ENCODE data around the gene GADD45G. TPM values are rescaled to one million over a fixed set of nuclear protein-coding genes. Genes with fewer than 3 reads are reported as not detected.

GADD45G gene
- total RNA-seq, 2 experiments from 2014 or later: 5.2 to 6.2 TPM

- peaks cover 11% of the 10 kb centered on the region for H3K27me3 Mint-ChIP-seq
- H3K4me3 Mint-ChIP-seq: no peak overlapping the region
- H3K36me3 Mint-ChIP-seq (ENCODE audit: low read depth): no peaks in the 10 kb centered on the region
- ChIA-PET POLR2A (no interaction called here), CTCF (interaction anchor here (1.3 to 1.4 kb wide), 2 partner anchors 38 to 70 kb away, joined by 3 read pairs; no protein-coding TSS in a partner anchor)
- DNase-seq: no peak
- no peaks in the 10 kb centered on the region for H3K4me1 Mint-ChIP-seq
- H3K27ac Mint-ChIP-seq: no peak overlapping the region
- no peaks in the 10 kb centered on the region for H3K9me3 Mint-ChIP-seq
Measured at GRCh38 chr9:89640801-89641200, 36.0 kb downstream of the GADD45G start.

DNA sequence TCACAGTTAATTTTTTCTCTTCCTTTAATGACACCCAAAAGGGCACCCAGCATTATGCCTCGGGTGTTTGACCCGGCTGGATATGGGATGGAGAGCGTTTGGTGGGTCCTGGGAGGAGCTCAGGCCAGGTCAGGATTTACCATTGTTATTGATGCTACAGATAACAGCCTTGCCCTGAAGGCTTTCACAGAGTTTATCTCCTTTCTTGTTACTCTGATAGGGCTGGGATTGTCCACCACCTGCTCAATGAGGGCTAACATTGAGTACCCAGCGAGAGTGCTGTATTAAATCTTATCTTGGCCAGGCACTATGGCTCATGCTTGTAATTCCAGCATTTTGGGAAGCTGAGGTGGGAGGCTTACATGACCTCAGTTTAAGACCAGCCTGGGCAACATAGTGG lies 37.2 kb downstream of the GADD45G start:
- no peaks in the 10 kb centered on the region for H3K36me3 Mint-ChIP-seq (ENCODE audit: low read depth)
- ChIA-PET CTCF (interaction anchor here (1.3 to 1.4 kb wide), 2 partner anchors 39 to 69 kb away, joined by 3 read pairs; no protein-coding TSS in a partner anchor), POLR2A (no interaction called here)
- DNase-seq: no peak
- H3K4me1 Mint-ChIP-seq: no peaks in the 10 kb centered on the region
- no peak overlapping the region for H3K4me3 Mint-ChIP-seq
- H3K9me3 Mint-ChIP-seq: no peaks in the 10 kb centered on the region
- H3K27ac Mint-ChIP-seq: no peak overlapping the region
- peaks cover 10% of the 10 kb centered on the region for H3K27me3 Mint-ChIP-seq

DNA sequence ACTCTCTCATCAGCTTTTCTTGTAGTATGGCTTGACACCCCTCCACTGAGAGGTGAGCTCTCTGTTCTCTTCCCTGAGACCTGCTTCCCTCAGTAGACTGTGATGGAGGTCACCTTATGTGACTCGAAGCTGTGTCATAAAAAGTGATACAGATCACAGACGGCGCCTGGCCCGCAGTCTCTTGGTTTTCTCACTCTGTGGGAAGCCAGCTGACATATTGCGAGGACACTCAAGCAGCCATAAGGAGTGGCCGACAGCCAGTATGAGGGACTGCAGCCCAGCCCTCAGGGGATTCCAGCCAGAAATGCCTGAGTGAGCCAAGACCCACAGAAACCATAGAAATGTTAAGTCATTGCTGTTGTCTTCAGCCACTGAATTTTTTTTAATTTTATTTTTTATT lies 38.0 kb downstream of the GADD45G start:
- Mint-ChIP-seq H3K4me1 (no peaks in the 10 kb centered on the region), H3K4me3 (no peak overlapping the region), H3K9me3 (no peaks in the 10 kb centered on the region), H3K27me3 (peaks cover 10% of the 10 kb centered on the region), H3K36me3 (ENCODE audit: low read depth) (no peaks in the 10 kb centered on the region), H3K27ac (no peak overlapping the region)
- DNase-seq: no peak
- CTCF ChIA-PET: interaction anchor here (1.4 kb wide), 1 partner anchor 10 kb away, joined by 3 read pairs; no protein-coding TSS in a partner anchor
- POLR2A ChIA-PET: no interaction called here

GRCh38 chr9:89646189-89646939 lies 41.6 kb downstream of the GADD45G start:
- peaks cover 23% of the 10 kb centered on the region for H3K27me3 Mint-ChIP-seq
- no peaks in the 10 kb centered on the region for H3K36me3 Mint-ChIP-seq (ENCODE audit: low read depth)
- no peak overlapping the region for H3K27ac Mint-ChIP-seq
- ChIA-PET POLR2A (no interaction called here), CTCF (no interaction called here)
- DNase-seq: no peak
- H3K9me3 Mint-ChIP-seq: no peaks in the 10 kb centered on the region
- H3K4me3 Mint-ChIP-seq: no peak overlapping the region
- H3K4me1 Mint-ChIP-seq: no peaks in the 10 kb centered on the region

DNA sequence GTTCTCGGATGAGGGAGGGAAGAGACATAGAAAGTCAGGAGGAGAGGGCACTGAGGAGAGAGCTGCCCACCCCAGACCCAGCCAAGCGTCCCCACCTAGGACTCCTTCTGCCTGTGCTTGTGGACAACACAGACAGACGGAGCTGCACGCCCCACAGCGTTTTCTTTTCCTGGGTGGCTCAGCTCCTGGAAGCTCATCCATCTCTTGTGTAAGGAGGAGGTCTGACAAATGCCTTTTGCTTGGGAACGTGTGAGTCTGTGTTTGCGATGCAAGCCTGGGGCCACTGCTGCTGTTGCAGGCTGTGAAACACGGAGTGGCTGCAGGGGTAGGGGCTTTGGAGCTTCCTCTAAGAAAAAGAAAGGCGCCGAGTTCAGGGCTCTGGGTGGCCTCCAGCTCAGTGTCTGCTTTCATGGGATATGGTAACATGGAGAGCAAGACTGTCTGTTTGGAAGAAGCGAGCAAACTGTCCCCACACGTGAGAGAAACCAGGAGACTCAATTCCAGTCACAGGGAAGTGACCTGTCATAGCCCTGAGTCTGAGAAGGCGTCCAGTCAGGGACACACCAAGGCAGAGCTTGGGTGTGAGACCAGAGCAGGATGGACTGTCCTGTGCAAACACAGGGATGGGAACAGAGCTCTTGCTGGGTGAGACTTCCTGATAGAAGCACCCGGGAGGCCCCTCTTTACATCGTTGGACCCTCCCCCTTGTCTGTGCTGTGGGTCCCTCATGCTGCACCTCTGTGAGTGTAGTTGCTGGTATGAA lies 42.7 kb downstream of the GADD45G start:
- Mint-ChIP-seq H3K27ac (no peak overlapping the region), H3K27me3 (peaks cover 31% of the 10 kb centered on the region), H3K4me3 (no peak overlapping the region), H3K36me3 (ENCODE audit: low read depth) (no peaks in the 10 kb centered on the region), H3K9me3 (no peaks in the 10 kb centered on the region), H3K4me1 (no peaks in the 10 kb centered on the region)
- CTCF ChIA-PET: interaction anchor here (0.9 to 1.4 kb wide), 3 partner anchors 8 to 17 kb away, joined by 3 to 4 read pairs (median 4); no protein-coding TSS in a partner anchor
- DNase-seq: no peak
- POLR2A ChIA-PET: no interaction called here

GRCh38 chr9:89648247-89649000 lies 43.6 kb downstream of the GADD45G start:
- no peak overlapping the region for H3K27ac Mint-ChIP-seq

DNA sequence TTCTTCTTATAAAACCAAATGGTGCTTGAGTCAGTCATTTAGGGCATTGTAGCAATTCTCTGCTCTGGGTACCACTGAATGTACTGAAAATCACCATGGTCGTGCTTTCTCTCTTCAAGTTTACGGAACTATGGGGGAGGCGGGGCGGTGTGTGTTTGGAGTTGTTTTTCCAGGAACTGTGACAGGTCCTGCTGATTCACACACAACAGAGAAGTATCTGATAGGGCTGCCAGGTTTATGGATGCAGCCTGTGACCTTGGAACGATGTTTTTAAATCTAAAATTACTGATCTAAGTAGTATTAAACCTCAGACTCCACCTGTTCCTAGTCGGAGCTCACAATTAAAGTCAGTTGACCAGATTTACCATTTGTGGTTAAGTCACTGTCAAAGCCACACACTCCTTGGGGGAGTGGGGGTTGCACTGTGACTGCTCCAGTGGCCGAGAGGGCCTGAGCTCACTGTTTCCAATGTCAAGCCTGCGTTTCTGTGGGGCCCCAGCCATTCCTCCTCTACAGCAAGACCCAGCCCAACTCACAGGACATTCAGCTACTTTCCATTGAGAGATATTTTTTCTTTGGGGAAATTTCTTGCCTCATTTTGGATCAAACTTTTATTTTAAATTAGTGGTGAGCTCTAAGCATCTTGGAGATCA lies 44.4 kb downstream of the GADD45G start:
- POLR2A ChIA-PET: no interaction called here
- Mint-ChIP-seq H3K36me3 (ENCODE audit: low read depth) (no peaks in the 10 kb centered on the region), H3K4me3 (no peak overlapping the region), H3K27ac (no peak overlapping the region), H3K9me3 (no peaks in the 10 kb centered on the region), H3K27me3 (peaks cover 31% of the 10 kb centered on the region), H3K4me1 (no peaks in the 10 kb centered on the region)
- CTCF ChIA-PET: interaction anchor here (1.4 to 1.5 kb wide), 2 partner anchors 21 to 35 kb away, joined by 3 to 4 read pairs; no protein-coding TSS in a partner anchor
- DNase-seq: no peak

More at GRCh38 chr9:89648247-89649000, 43.6 kb downstream of the GADD45G start:
- no peak overlapping the region for H3K4me3 Mint-ChIP-seq
- ChIA-PET CTCF (interaction anchor here (1.2 to 1.5 kb wide), 3 partner anchors 10 to 20 kb away, joined by 3 to 4 read pairs (median 4); no protein-coding TSS in a partner anchor), POLR2A (no interaction called here)
- DNase-seq: no peak
- peaks cover 32% of the 10 kb centered on the region for H3K27me3 Mint-ChIP-seq
- H3K36me3 Mint-ChIP-seq (ENCODE audit: low read depth): no peaks in the 10 kb centered on the region
- H3K4me1 Mint-ChIP-seq: no peaks in the 10 kb centered on the region
- H3K9me3 Mint-ChIP-seq: no peaks in the 10 kb centered on the region

DNA sequence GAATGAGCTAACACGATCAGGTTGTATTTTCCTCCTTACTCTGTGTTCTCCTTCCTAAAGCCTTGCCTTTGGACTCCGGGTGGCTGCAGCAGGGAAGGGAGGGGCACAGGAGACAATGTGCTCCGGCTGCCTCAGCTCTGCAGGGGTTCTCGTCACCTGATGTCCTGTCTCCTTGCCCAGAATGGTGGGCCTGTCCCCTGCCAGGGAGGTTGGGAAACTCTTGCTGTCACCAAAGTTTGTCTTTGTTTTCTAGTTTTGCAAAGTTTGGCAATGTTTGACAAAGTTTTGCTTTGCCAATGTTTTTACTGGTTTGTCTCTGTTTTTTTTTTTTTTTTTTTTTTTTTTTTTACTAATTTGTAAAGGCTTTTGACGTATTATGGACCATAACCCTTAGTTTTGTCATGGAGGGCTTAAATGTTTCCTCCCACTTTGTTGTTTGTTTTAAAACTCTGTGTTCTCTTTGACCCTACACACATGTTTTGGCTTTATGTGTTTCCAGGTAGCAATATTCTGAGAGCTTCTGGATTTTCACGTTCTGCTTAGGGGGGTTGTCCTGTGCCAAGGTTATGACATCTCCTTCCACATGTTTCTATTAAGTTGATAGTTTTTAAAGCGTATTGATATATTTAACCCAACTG lies 49.3 kb downstream of the GADD45G start:
- Mint-ChIP-seq H3K4me1 (peaks cover 41% of the 10 kb centered on the region), H3K27me3 (peaks cover 30% of the 10 kb centered on the region), H3K4me3 (no peak overlapping the region), H3K9me3 (no peaks in the 10 kb centered on the region), H3K27ac (no peak overlapping the region), H3K36me3 (ENCODE audit: low read depth) (no peaks in the 10 kb centered on the region)
- CTCF ChIA-PET: interaction anchor here (0.6 to 1.1 kb wide), 5 partner anchors 10 to 443 kb away, joined by 3 to 4 read pairs (median 3); no protein-coding TSS in a partner anchor
- DNase-seq: no peak
- POLR2A ChIA-PET: interaction anchor here (0.6 kb wide), 1 partner anchor 271 kb away, joined by 3 read pairs; no protein-coding TSS in a partner anchor

DNA sequence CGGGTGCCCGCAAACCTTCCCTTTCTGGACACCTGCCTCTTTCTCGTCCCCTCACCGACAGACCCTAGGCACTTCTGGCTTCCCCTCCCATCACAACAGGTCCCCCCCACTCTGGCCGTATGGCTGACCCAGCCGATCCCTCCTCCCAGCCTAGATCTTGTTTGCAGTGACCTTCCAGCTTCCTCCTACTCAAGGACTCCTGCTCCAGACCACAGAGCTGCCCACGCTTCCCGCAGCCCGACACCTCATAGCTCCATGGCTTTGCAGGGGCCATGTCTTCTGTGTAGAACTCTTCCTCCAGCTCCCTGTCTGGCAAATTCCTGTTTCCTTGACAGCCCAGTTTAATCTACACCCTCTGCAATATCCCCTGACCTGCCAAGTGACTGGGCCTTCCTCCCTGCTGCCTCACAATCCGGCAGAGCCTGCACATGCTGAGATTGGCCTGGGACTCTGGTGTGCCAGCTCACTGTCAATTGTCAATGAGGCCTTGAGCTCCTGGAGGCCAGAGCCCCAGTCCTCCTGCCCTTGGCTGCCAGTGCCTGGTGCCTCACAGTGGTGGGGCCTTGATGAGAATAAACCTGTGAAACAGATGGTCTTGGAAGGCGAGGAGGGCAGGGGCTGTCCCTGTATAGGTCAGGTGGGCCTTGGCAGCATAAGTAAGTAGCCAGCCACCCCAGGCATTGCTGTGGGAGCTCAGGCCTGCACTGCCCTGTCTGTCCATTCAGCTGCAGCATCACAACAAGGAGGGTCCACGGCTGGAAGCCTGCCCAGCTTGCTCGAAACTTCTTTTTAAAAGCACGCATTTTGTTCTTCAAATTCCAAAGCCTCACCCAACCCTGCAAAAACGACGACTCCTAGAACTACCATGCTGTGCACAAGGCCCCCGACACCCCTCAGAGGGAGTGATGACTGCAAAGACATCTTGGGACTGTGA lies 50.5 kb downstream of the GADD45G start:
- Mint-ChIP-seq H3K27me3 (peaks cover 26% of the 10 kb centered on the region), H3K4me1 (peaks cover 41% of the 10 kb centered on the region), H3K27ac (peak overlapping the region; percentile 71), H3K9me3 (no peaks in the 10 kb centered on the region), H3K4me3 (no peak overlapping the region), H3K36me3 (ENCODE audit: low read depth) (no peaks in the 10 kb centered on the region)
- ChIA-PET POLR2A (no interaction called here), CTCF (interaction anchor here (0.9 to 1.8 kb wide), 5 partner anchors 8 to 79 kb away, joined by 3 read pairs; no protein-coding TSS in a partner anchor)
- DNase-seq: no peak

All from activated CD4-positive, alpha-beta T cell treated with anti-CD3 and anti-CD28 coated beads, Interleukin-2, amount 10 ng/mL, durations not matched to agents 7 days and 5 days (primary cell).